ENCODE measurements around the gene PPTC7.

DNA sequence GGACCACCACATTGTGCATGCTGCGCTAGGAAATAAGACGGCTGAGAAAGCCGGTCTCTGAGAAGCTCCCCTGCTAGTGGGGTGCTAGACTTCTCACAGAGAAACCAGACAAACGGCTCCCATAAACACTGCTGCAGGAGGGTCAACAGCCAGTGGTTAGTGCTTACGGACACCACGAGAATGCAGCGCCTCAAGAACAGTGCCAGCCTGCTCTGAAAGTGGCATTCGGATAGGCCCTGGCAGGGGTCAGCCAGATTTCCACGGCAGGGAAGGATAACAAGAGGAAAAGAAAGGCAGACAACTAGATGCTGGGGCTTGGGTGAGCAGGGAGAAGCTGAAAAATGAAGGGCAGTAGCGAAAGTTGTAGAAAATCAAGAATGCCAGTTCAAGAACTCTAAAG lies 26.4 kb downstream of the PPTC7 start:
- TF ChIP-seq POLR2A (IDR thresholded peaks at IDR 0.05; ENCODE audit: low read depth, low read length), result no peak
- no peak for TF ChIP-seq POLR2AphosphoS5 (IDR thresholded peaks at IDR 0.05; ENCODE audit: low read depth, low read length)
- no peak for TF ChIP-seq SPI1 (IDR thresholded peaks at IDR 0.05; ENCODE audit: low read depth, low read length)
- no peak for TF ChIP-seq PAX5 (IDR thresholded peaks at IDR 0.05; ENCODE audit: insufficient read depth, low read length, severe bottlenecking)
- no peak for TF ChIP-seq TAF1 (IDR thresholded peaks at IDR 0.05; ENCODE audit: low read depth, low read length)

All from GM12891 (cell line).